Frontal cortex (tissue), 4 donors: ENCODE results near the gene TSPYL6. TPM values are rescaled to one million over a fixed set of nuclear protein-coding genes. Genes with fewer than 3 reads are reported as not detected.

Source experiments
- DNase-seq, 2 donors: peaks; one replicate each; pipeline ENCODE4 v3.0.0; 2012; ENCODE audit warnings: low spot score in 2 of 2
- FAIRE-seq: peaks from 2 replicates; lab custom pipeline; 2012; peaks lifted over from hg19 to GRCh38; lab: Jason Lieb, UNC
- total RNA-seq: library from RNA; depleted of rRNA; stranded (reverse); fragments of >200 nt; gene quantifications from one replicate; pipeline ENCODE4 v1.2.3, GENCODE V29; 2014
- donor health status: control.
- donor health status: control.
- donor health status: control.

TSPYL6 gene
- total RNA-seq, 1 donor from 2014 or later = not detected

GRCh38 chr2:54207666-54208195 lies 48.3 kb downstream of the TSPYL6 start:
- FAIRE-seq = no peak

GRCh38 chr2:54206596-54206995 lies 49.4 kb downstream of the TSPYL6 start:
- DNase-seq (peak; percentile 21 to 30), FAIRE-seq (peak; percentile 95)

More at GRCh38 chr2:54207666-54208195, 48.3 kb downstream of the TSPYL6 start:
- DNase-seq = no peak

DNA sequence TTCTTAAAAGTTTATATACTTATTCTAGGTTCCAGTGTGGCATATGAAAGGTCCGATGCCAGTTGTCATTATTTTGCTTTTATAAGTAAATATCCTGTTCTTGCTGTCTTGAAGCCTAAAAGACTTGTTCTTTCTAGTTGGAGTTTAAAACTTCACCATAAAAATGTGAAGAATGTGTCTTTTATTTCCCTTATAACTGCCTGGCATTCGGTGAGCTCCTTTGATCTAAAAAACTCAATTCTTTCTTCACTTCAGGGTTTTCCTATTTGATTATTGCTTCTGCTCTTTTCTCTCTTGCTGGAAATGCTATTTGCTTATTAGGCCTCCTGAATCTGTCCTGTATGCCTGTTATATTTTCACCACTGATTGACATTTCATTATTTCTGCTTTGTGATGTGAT lies 51.6 kb downstream of the TSPYL6 start:
- DNase-seq = no peak
- no peak for FAIRE-seq

Other genes starting within 250 kb of the TSPYL6 start
- 22.4 TPM for gene ACYP2, start 140.6 kb downstream of the TSPYL6 start, total RNA-seq
- 449 TPM for gene SPTBN1, start 200.1 kb upstream of the TSPYL6 start, total RNA-seq